HG03354 (cell line): Measurements from ENCODE around the gene SPATA46.

ENCODE experiments used
- ATAC-seq: cut with Tn5 transposase; IDR thresholded peaks from one replicate; pipeline ENCODE4 v1.9.1; 2021; ENCODE audit warnings: mild to moderate bottlenecking; ENCODE audit not compliant: unreplicated experiment, poor library complexity, severe bottlenecking

Gene SPATA46

GRCh38 chr1:162326559-162326958, 50.1 kb downstream of the SPATA46 start:
- no peak for ATAC-seq

DNA sequence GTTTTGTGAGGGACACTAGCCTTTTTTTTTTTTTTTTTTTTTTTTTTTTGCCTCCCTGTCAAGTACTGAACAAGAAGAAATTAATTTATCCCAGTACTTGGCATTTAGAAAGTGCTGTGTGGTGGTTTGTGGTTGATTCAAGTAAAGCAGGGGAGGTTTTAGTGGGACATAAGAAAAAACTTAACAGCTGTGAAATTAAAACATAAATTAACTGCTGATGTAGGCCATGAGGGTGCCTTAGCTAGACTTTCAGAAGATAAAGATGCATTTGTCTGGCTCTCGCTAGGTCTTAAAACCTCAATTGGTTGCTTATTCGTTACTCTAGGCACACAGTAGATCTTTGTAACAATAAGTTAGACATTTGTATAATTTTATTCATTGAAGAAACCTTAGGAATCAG, 52.3 kb downstream of the SPATA46 start:
- ATAC-seq: no peak
